ENCODE measurements around the gene PTOV1. TPM values are rescaled to one million over a fixed set of nuclear protein-coding genes. Genes with fewer than 3 reads are reported as not detected.

The PTOV1 gene
- total RNA-seq, 1 donor from 2014 or later = 20.5 TPM

- TF ChIP-seq CTCF (IDR thresholded peaks at IDR 0.05; ENCODE audit: insufficient read depth, low read length, severe bottlenecking) = no peak
- H3K36me3 ChIP-seq (ENCODE audit: control insufficient read depth, insufficient read depth, low read length) = peaks cover 21% of the 10 kb centered on the region
- no peak for FAIRE-seq
- DNase-seq (ENCODE audit: low read depth) = no peak
- no peaks in the 10 kb centered on the region for H3K27me3 ChIP-seq (ENCODE audit: control insufficient read depth, insufficient read depth, low read length)
- H3K4me3 ChIP-seq (ENCODE audit: low read depth, low read length) = no peak overlapping the region
Observed at GRCh38 chr19:49864890-49865289, 13.9 kb downstream of the PTOV1 start.

- no peak for FAIRE-seq
Observed at GRCh38 chr19:49866933-49867782, 16.2 kb downstream of the PTOV1 start, which contains the start of gene PNKP. TSS of gene PNKP (minus strand) at chr19:49867576. CDS start at chr19:49867204, 372 bp downstream.

DNA sequence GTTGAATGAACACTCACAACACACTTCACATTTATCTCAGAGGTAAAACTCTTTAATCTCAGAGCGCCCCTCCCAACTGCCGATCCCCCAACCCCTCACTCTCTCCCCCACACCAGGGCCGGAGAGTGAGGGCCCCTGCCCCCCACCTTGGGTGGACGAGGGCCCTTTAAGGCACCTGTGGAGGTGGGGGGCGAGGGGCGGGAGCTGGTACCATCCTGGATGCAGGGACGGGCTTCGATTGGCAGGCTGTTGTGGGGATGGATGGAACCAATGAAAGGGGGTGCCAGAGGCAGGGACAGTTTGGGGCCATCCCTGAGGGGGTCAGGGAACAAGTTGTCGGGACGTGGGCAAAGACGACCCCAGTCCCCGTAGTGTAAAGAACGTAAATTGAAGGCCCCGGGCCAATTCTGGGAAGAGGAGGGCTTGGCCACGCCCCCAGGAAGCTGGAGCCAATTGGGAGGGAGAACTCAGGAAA lies 18.1 kb downstream of the PTOV1 start:
- peak overlapping the region; percentile 39 for H3K4me3 ChIP-seq (ENCODE audit: low read depth, low read length)
- DNase-seq (ENCODE audit: low read depth) (no peak), FAIRE-seq (no peak)

More at GRCh38 chr19:49866933-49867782, 16.2 kb downstream of the PTOV1 start, which contains the start of gene PNKP:
- TF ChIP-seq CTCF (IDR thresholded peaks at IDR 0.05; ENCODE audit: insufficient read depth, low read length, severe bottlenecking) = no peak
- Histone ChIP-seq H3K4me3 (ENCODE audit: low read depth, low read length) (peak within 1 kb of the TSS; percentile 87), H3K27me3 (ENCODE audit: control insufficient read depth, insufficient read depth, low read length) (no peaks in the 10 kb centered on the region), H3K36me3 (ENCODE audit: control insufficient read depth, insufficient read depth, low read length) (peaks cover 23% of the 10 kb centered on the region)
- peak; percentile 83 for DNase-seq (ENCODE audit: low read depth)

GRCh38 chr19:49869484-49870308 lies 18.7 kb downstream of the PTOV1 start:
- peaks cover 14% of the 10 kb centered on the region for H3K36me3 ChIP-seq (ENCODE audit: control insufficient read depth, insufficient read depth, low read length)
- peak; percentile 85 for FAIRE-seq
- H3K27me3 ChIP-seq (ENCODE audit: control insufficient read depth, insufficient read depth, low read length) = no peaks in the 10 kb centered on the region
- H3K4me3 ChIP-seq (ENCODE audit: low read depth, low read length) = peak overlapping the region; percentile 45
- no peak for TF ChIP-seq CTCF (IDR thresholded peaks at IDR 0.05; ENCODE audit: insufficient read depth, low read length, severe bottlenecking)
- peak; percentile 100 for DNase-seq (ENCODE audit: low read depth)

More for the DNA sequence above, 18.1 kb downstream of the PTOV1 start:
- H3K27me3 ChIP-seq (ENCODE audit: control insufficient read depth, insufficient read depth, low read length) = no peaks in the 10 kb centered on the region
- peaks cover 17% of the 10 kb centered on the region for H3K36me3 ChIP-seq (ENCODE audit: control insufficient read depth, insufficient read depth, low read length)
- no peak for TF ChIP-seq CTCF (IDR thresholded peaks at IDR 0.05; ENCODE audit: insufficient read depth, low read length, severe bottlenecking)

DNA sequence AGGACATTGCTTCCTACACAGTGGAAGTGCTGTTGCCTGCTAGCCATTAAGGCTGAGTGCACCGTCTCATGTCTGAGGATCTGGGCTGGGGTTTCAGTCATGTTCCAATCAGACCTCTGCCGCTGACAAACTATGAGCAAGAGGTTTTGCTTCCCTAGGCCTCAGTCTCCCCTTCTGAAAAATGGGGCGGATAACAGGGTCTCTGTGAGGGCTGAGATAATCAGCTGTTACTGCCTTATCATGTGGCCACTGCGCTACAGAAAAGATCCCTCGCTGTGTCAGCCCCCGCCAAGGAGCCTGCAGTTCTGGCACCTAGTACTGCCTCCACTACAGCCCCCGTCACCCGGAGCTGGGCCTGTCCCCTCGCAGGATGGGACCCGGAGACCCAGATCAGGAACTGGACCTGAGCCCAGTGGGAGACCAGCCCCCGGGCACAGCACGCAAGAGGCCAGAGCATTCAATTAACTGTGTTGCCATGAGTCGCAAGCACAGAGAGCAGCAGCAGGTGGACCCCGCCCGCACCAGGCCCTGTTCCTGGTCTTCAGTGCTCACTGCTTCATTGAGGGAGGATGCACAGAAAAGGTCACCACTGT lies 19.4 kb downstream of the PTOV1 start:
- no peak for DNase-seq (ENCODE audit: low read depth)
- no peak for TF ChIP-seq CTCF (IDR thresholded peaks at IDR 0.05; ENCODE audit: insufficient read depth, low read length, severe bottlenecking)
- Histone ChIP-seq H3K27me3 (ENCODE audit: control insufficient read depth, insufficient read depth, low read length) (no peaks in the 10 kb centered on the region), H3K36me3 (ENCODE audit: control insufficient read depth, insufficient read depth, low read length) (peaks cover 10% of the 10 kb centered on the region), H3K4me3 (ENCODE audit: low read depth, low read length) (peak overlapping the region; percentile 45)
- no peak for FAIRE-seq

Data from bronchial epithelial cell (primary cell).